ENCODE measurements around the gene TENT5C. TPM values are rescaled to one million over a fixed set of nuclear protein-coding genes. Genes with fewer than 3 reads are reported as not detected.

Gene TENT5C
- total and polyA plus RNA-seq, 2 of the 8 experiments (the other 6 are each of a cell fraction or from before 2014, with no cell fraction given), result 0.38 to 0.99 TPM

GRCh38 chr1:117654493-117655219 is 48.8 kb downstream of the TENT5C start:
- H3K4me1 ChIP-seq (replicated peaks in 1 of 4; ENCODE audit: control insufficient read depth in 3 of 4, insufficient read depth in 4 of 4, low read length in 3 of 4), result peaks cover 0 to 4% (median 0%) of the 10 kb centered on the region in 4 experiments; a peak in 2 of 7 replicates
- FAIRE-seq, result no peak
- no peak overlapping the region for H4K8ac ChIP-seq (ENCODE audit: extremely low read depth, insufficient read depth, low read length)
- H2BK12ac ChIP-seq (ENCODE audit: low read depth, low read length), result no peak overlapping the region
- H3K9me3 ChIP-seq (ENCODE audit: insufficient read depth in 2 of 2, low read depth in 1 of 2, low read length in 1 of 2), result no peaks in the 10 kb centered on the region
- CTCF ChIA-PET (ENCODE audit: partially characterized antibody), result interaction anchor here (0.7 to 2.4 kb wide), 9 partner anchors 11 to 533 kb away, joined by 3 to 6 read pairs (median 5); no protein-coding TSS in a partner anchor
- no peak overlapping the region for H2BK120ac ChIP-seq (replicated peaks; ENCODE audit: low read depth, low read length)
- H3K56ac ChIP-seq (replicated peaks; ENCODE audit: insufficient read length, low read depth, low read length), result no peak overlapping the region
- H3K79me2 ChIP-seq (ENCODE audit: control insufficient read depth in 1 of 2, insufficient read depth in 2 of 2, low read length in 2 of 2), result no peaks in the 10 kb centered on the region
- no peaks in the 10 kb centered on the region for H3K36me3 ChIP-seq (ENCODE audit: control insufficient read depth in 2 of 4, insufficient read depth in 4 of 4, low read length in 3 of 4)
- H3K4me2 ChIP-seq (ENCODE audit: insufficient read depth in 1 of 2, low read depth in 2 of 2, low read length in 2 of 2), result no peak overlapping the region
- TF ChIP-seq NRF1 (IDR thresholded peaks at IDR 0.05; ENCODE audit: low read depth, low read length), result no peak
- no peaks in the 10 kb centered on the region for H4K20me1 ChIP-seq (replicated peaks in 1 of 2; ENCODE audit: control insufficient read depth in 1 of 2, insufficient read depth in 2 of 2, low read length in 2 of 2)
- H2BK15ac ChIP-seq (ENCODE audit: low read length), result 0 out of 2 replicates have a peak overlapping the region, but pooled peaks have one; percentile 2
- no peak overlapping the region for H3K27ac ChIP-seq (ENCODE audit: low read depth, low read length)
- no peak overlapping the region for H3K9ac ChIP-seq (replicated peaks in 1 of 4; ENCODE audit: extremely low read depth in 1 of 4, low read depth in 3 of 4, low read length in 3 of 4)
- no peak overlapping the region for H4K91ac ChIP-seq (replicated peaks; ENCODE audit: insufficient read length, low read length)
- no peak overlapping the region for H3K14ac ChIP-seq (ENCODE audit: insufficient read length)
- no peak overlapping the region for H2BK20ac ChIP-seq (ENCODE audit: low read length)
- H2BK5ac ChIP-seq (ENCODE audit: low read depth, low read length), result no peak overlapping the region; the same call in 1 of the 2 replicates
- H3K79me1 ChIP-seq (ENCODE audit: low read depth, low read length), result no peaks in the 10 kb centered on the region
- 80% methylated on average over 6 of the region's 6 CpGs; no CpG with 5 or more reads in 1 of the 2 experiments for WGBS, 2 experiments (ENCODE audit: extremely low coverage in 1 of 2, insufficient coverage in 1 of 2, insufficient read length in 1 of 2, insufficient replicate concordance in 2 of 2, low coverage in 1 of 2, low lambda C conversion rate in 2 of 2, missing lambda C conversion rate in 1 of 2)
- H4K5ac ChIP-seq (ENCODE audit: insufficient read length, low read depth, low read length), result no peak overlapping the region
- H3K27me3 ChIP-seq (replicated peaks in 1 of 4; ENCODE audit: control insufficient read depth in 3 of 4, extremely low read depth in 1 of 4, insufficient read depth in 3 of 4, low read length in 3 of 4), result no peaks in the 10 kb centered on the region; a peak in 1 of 7 replicates
- H3K23me2 ChIP-seq (ENCODE audit: low read depth, low read length), result no peaks in the 10 kb centered on the region
- H2AFZ ChIP-seq (ENCODE audit: low read length), result no peak overlapping the region
- no peak overlapping the region for H3K4me3 ChIP-seq (ENCODE audit: extremely low read depth in 1 of 4, insufficient read depth in 2 of 4, low read depth in 3 of 4, low read length in 4 of 4)
- no peak overlapping the region for H2AK5ac ChIP-seq (ENCODE audit: low read depth, low read length)
- no peak overlapping the region for H3K23ac ChIP-seq (ENCODE audit: insufficient read length)
- H3K18ac ChIP-seq (ENCODE audit: extremely low read depth, low read length), result no peak overlapping the region
- DNase-seq (ENCODE audit: low read depth in 1 of 2, low spot score in 2 of 2), result no peak
- POLR2A ChIA-PET (ENCODE audit: partially characterized antibody), result interaction anchor here (1.3 kb wide), 1 partner anchor 48 kb away, joined by 3 read pairs; no protein-coding TSS in a partner anchor
- no peak overlapping the region for H3K4ac ChIP-seq (replicated peaks; ENCODE audit: insufficient read length, low read depth, low read length)
